Measurements from ENCODE around the gene HIPK2. TPM values are rescaled to one million over a fixed set of nuclear protein-coding genes. Genes with fewer than 3 reads are reported as not detected.

The HIPK2 gene
- polyA plus RNA-seq, 2 donors = 4.2 to 7.8 TPM

DNA sequence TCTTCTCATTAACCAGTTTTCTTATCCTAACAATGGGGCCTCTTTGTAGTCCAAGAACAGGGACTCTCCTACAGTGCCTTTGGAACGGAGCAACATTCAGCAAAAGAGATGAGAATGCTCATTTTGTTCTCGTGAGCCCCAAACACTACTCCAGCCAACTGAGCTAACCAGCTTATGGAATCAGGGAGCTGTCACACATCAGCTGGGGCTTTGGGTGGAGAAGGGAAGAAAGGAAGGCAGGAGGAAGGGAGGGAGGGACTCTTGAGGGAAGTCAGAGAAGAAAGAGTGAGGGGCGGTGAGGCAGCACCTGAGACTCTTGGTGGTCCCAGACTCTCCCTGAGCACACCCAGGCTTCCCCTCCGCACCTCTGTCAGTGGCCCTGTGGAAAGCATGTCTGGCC, 131.2 kb downstream of the HIPK2 start:
- H3K36me3 ChIP-seq (ENCODE audit: control insufficient read depth in 2 of 2, insufficient read depth in 2 of 2, low read length in 1 of 2) = peaks cover 0 to 9% of the 10 kb centered on the region in 2 donors
- no peak overlapping the region for H3K27ac ChIP-seq (ENCODE audit: low read depth in 2 of 2, low read length in 1 of 2)
- H3K27me3 ChIP-seq (ENCODE audit: control insufficient read depth in 1 of 2, insufficient read depth in 2 of 2, low read length in 2 of 2) = no peaks in the 10 kb centered on the region
- no peak overlapping the region for H3K4me3 ChIP-seq (ENCODE audit: low read depth in 1 of 2, low read length in 2 of 2)
- 89 to 93% methylated on average over 4 of the region's 4 CpGs for WGBS, 2 donors
- peaks cover 2 to 4% of the 10 kb centered on the region in 2 donors for H3K4me1 ChIP-seq (ENCODE audit: control insufficient read depth in 2 of 2, insufficient read depth in 2 of 2, low read length in 1 of 2)
- no peaks in the 10 kb centered on the region for H3K9me3 ChIP-seq (ENCODE audit: control insufficient read depth in 2 of 2, insufficient read depth in 1 of 2, low read depth in 1 of 2, low read length in 1 of 2)

DNA sequence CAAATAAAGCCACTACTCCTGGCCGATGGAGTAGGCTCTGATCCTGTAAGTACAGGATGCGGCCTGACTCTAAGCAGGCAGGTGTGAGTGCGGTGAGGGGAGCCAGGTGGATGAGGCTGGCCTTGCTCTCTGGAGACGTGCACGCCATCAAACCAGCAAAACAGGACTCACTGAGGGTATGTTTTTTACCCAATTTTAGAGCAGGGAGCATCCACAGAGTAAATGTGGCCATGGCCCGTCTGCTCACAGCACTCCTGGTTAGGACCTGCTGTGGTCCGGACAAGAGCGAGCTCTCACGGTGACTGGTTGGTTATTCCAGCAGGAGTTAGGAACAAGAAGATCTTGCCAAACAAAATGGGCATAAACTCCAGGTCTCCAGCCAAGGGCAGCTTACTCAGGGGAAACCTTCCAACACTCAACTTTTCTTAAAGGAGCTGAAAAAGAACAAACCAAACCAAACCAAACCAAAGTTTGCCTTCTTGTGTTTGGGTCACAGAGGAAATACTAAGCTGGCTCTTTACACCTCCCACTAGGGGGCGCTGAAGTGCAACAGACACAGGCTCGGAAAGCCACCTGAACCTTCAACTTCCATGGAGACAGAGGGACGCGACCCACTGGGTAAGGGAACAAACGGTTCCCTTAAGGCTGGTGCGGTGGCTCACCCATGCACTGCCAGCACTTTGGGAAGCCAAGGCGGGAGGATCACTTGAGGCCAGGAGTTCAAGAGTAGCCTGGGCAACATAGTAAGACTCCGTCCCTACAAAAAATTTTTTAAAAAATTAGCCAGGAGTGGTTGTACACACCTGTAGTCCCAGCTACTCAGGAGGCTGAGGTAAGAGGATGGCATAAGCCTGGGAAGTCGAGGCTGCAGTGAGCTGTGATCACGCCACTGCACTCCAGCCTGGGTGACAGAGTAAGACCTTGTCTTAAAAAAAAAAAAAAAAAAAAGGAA, 131.9 kb downstream of the HIPK2 start:
- peaks cover 0 to 2% of the 10 kb centered on the region in 2 donors for H3K4me1 ChIP-seq (ENCODE audit: control insufficient read depth in 2 of 2, insufficient read depth in 2 of 2, low read length in 1 of 2)
- H3K9me3 ChIP-seq (ENCODE audit: control insufficient read depth in 2 of 2, insufficient read depth in 1 of 2, low read depth in 1 of 2, low read length in 1 of 2) = no peaks in the 10 kb centered on the region
- WGBS, 2 donors = 56 to 57% methylated on average over 19 of the region's 19 CpGs
- H3K36me3 ChIP-seq (ENCODE audit: control insufficient read depth in 2 of 2, insufficient read depth in 2 of 2, low read length in 1 of 2) = peaks cover 0 to 9% of the 10 kb centered on the region in 2 donors
- no peaks in the 10 kb centered on the region for H3K27me3 ChIP-seq (ENCODE audit: control insufficient read depth in 1 of 2, insufficient read depth in 2 of 2, low read length in 2 of 2)
- H3K27ac ChIP-seq (ENCODE audit: low read depth in 2 of 2, low read length in 1 of 2) = no peak overlapping the region
- no peak overlapping the region for H3K4me3 ChIP-seq (ENCODE audit: low read depth in 1 of 2, low read length in 2 of 2)

DNA sequence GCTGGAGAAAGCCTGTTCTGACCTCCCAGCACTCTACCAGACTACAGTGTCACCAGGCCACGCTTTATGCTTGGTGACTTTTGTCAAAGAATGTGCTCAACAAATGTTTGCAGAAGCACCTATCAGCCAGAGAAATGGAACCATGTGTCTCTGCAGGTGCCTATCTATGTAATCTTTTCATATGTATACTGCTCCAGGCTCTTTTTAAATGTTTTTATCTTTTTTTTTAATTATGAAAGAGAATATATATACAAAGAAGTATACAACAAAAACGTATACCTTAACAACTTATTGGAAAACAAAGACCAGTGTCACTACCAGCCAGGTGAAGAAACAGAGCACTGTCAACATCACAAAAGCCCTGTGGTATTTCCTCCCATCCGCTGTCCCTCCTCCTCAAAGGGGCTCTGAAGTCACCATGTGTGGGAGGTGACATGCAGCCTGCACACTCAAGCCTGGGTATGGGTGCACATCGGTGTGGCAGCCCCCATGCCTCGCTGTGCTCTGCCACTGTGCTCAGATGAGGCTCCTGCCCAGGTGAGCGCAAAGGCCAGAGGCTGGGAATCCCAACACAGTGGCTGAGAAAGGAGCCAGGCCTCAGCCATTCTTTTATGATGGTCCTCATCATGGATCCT, 133.7 kb downstream of the HIPK2 start:
- Histone ChIP-seq H3K4me1 (ENCODE audit: control insufficient read depth in 2 of 2, insufficient read depth in 2 of 2, low read length in 1 of 2) (no peaks in the 10 kb centered on the region), H3K27ac (ENCODE audit: low read depth in 2 of 2, low read length in 1 of 2) (no peak overlapping the region), H3K9me3 (ENCODE audit: control insufficient read depth in 2 of 2, insufficient read depth in 1 of 2, low read depth in 1 of 2, low read length in 1 of 2) (no peaks in the 10 kb centered on the region), H3K4me3 (ENCODE audit: low read depth in 1 of 2, low read length in 2 of 2) (no peak overlapping the region), H3K36me3 (ENCODE audit: control insufficient read depth in 2 of 2, insufficient read depth in 2 of 2, low read length in 1 of 2) (peaks cover 0 to 11% of the 10 kb centered on the region in 2 donors), H3K27me3 (ENCODE audit: control insufficient read depth in 1 of 2, insufficient read depth in 2 of 2, low read length in 2 of 2) (no peaks in the 10 kb centered on the region)
- 83 to 84% methylated on average over 6 of the region's 6 CpGs for WGBS, 2 donors

DNA sequence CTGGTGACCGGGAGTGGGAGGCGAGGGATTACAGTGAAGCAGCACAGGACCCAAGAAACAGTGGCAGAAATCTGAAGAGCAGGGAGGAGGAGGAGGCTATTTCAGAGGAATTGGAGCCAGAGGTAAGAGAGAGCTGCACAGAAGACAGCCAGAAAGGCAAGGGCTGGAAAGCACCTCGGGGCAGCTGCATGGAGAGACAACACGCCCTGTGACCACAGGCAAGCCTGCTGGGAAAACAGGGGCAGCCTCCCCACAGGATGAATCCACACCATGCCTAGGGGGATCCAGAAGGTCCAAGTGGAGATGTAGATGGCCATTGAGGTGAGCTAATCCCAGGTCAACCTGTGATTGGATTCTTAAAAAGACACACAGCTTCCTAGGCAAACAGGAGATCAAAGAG, 135.5 kb downstream of the HIPK2 start:
- 80 to 83% methylated on average over 4 of the region's 4 CpGs for WGBS, 2 donors
- Histone ChIP-seq H3K27me3 (ENCODE audit: control insufficient read depth in 1 of 2, insufficient read depth in 2 of 2, low read length in 2 of 2) (no peaks in the 10 kb centered on the region), H3K36me3 (ENCODE audit: control insufficient read depth in 2 of 2, insufficient read depth in 2 of 2, low read length in 1 of 2) (peaks cover 0 to 11% of the 10 kb centered on the region in 2 donors), H3K9me3 (ENCODE audit: control insufficient read depth in 2 of 2, insufficient read depth in 1 of 2, low read depth in 1 of 2, low read length in 1 of 2) (no peaks in the 10 kb centered on the region), H3K4me3 (ENCODE audit: low read depth in 1 of 2, low read length in 2 of 2) (no peak overlapping the region), H3K4me1 (ENCODE audit: control insufficient read depth in 2 of 2, insufficient read depth in 2 of 2, low read length in 1 of 2) (no peaks in the 10 kb centered on the region), H3K27ac (ENCODE audit: low read depth in 2 of 2, low read length in 1 of 2) (no peak overlapping the region)

DNA sequence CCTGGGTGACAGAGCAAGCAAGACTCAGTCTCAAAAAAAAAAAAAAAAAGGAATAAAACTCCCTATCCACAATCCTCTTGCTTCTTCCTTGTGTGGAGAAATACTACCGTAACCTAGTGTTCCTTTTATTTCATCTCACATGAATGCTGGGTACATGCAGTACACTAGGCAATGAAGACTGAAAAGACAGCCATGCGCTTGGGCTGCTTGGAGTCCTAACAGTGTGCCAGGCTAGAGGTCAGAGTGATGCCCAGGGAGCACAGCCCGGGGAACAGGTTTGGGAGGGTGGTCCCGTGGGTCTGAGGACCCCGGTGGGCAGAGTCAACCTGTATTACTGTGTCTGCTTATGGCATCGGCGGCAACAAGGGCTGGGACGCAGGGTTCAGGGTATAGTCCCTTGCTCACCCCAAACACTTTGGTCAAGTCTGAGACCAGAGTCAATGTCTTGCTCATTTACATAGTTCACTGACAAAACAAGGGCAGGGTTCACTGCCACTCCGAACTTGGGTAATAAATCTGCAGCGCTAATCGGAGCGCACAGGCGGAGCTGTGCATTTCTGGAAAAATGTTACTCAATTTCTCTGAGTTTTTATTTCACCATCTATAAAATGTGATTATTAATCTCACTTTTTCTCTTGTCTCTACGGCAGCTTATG, 136.3 kb downstream of the HIPK2 start:
- no peak overlapping the region for H3K4me3 ChIP-seq (ENCODE audit: low read depth in 1 of 2, low read length in 2 of 2)
- no peaks in the 10 kb centered on the region for H3K4me1 ChIP-seq (ENCODE audit: control insufficient read depth in 2 of 2, insufficient read depth in 2 of 2, low read length in 1 of 2)
- peaks cover 0 to 11% of the 10 kb centered on the region in 2 donors for H3K36me3 ChIP-seq (ENCODE audit: control insufficient read depth in 2 of 2, insufficient read depth in 2 of 2, low read length in 1 of 2)
- no peaks in the 10 kb centered on the region for H3K27me3 ChIP-seq (ENCODE audit: control insufficient read depth in 1 of 2, insufficient read depth in 2 of 2, low read length in 2 of 2)
- no peaks in the 10 kb centered on the region for H3K9me3 ChIP-seq (ENCODE audit: control insufficient read depth in 2 of 2, insufficient read depth in 1 of 2, low read depth in 1 of 2, low read length in 1 of 2)
- 83 to 91% methylated on average over 14 of the region's 14 CpGs for WGBS, 2 donors
- no peak overlapping the region for H3K27ac ChIP-seq (ENCODE audit: low read depth in 2 of 2, low read length in 1 of 2)

DNA sequence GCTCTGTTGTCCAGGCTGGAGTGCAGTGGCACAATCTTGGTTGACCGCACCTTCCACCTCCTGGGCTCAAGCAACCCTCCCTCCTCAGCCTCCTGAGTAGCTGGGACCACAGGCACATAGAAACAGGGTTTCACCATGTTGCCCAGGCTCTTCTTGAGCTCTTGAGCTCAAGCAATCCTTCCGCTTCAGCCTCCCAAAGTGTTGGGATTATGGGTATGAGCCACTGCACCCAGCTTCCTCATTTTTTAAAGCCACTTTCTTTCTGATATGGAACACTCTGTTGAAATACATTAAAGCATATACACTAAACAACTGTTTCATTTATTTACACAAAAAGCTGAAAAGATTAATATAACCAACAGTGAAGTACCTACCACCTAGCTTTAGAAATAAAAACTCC, 137.1 kb downstream of the HIPK2 start:
- Histone ChIP-seq H3K4me3 (ENCODE audit: low read depth in 1 of 2, low read length in 2 of 2) (no peak overlapping the region), H3K27me3 (ENCODE audit: control insufficient read depth in 1 of 2, insufficient read depth in 2 of 2, low read length in 2 of 2) (no peaks in the 10 kb centered on the region), H3K36me3 (ENCODE audit: control insufficient read depth in 2 of 2, insufficient read depth in 2 of 2, low read length in 1 of 2) (peaks cover 0 to 14% of the 10 kb centered on the region in 2 donors), H3K9me3 (ENCODE audit: control insufficient read depth in 2 of 2, insufficient read depth in 1 of 2, low read depth in 1 of 2, low read length in 1 of 2) (no peaks in the 10 kb centered on the region), H3K4me1 (ENCODE audit: control insufficient read depth in 2 of 2, insufficient read depth in 2 of 2, low read length in 1 of 2) (no peaks in the 10 kb centered on the region), H3K27ac (ENCODE audit: low read depth in 2 of 2, low read length in 1 of 2) (no peak overlapping the region)
- 95 to 97% methylated on average over 2 of the region's 2 CpGs for WGBS, 2 donors

DNA sequence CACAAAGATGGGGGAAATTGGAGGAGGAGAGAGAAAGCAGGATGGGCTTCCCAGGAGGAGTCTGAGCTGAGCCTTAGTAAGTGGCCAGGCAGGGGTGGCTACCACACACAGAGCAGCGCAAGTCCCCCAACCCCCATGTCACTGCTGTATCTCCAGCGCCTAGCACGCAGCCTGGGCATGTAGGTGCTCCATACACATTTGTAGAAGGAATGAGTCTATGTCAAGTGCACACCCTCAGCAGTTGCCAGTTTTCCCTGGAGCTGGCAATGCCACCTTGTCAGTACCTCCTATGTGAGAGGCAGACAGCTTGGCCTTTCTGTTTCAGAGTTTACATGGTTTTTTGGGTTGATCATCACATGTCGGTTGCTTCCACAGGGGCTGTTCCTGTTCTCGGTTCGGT, 138.2 kb downstream of the HIPK2 start:
- H3K36me3 ChIP-seq (ENCODE audit: control insufficient read depth in 2 of 2, insufficient read depth in 2 of 2, low read length in 1 of 2) = peaks cover 0 to 13% of the 10 kb centered on the region in 2 donors
- H3K4me3 ChIP-seq (ENCODE audit: low read depth in 1 of 2, low read length in 2 of 2) = no peak overlapping the region
- H3K4me1 ChIP-seq (ENCODE audit: control insufficient read depth in 2 of 2, insufficient read depth in 2 of 2, low read length in 1 of 2) = no peaks in the 10 kb centered on the region
- H3K9me3 ChIP-seq (ENCODE audit: control insufficient read depth in 2 of 2, insufficient read depth in 1 of 2, low read depth in 1 of 2, low read length in 1 of 2) = no peaks in the 10 kb centered on the region
- no peaks in the 10 kb centered on the region for H3K27me3 ChIP-seq (ENCODE audit: control insufficient read depth in 1 of 2, insufficient read depth in 2 of 2, low read length in 2 of 2)
- 97 to 98% methylated on average over 6 of the region's 6 CpGs for WGBS, 2 donors
- no peak overlapping the region for H3K27ac ChIP-seq (ENCODE audit: low read depth in 2 of 2, low read length in 1 of 2)

DNA sequence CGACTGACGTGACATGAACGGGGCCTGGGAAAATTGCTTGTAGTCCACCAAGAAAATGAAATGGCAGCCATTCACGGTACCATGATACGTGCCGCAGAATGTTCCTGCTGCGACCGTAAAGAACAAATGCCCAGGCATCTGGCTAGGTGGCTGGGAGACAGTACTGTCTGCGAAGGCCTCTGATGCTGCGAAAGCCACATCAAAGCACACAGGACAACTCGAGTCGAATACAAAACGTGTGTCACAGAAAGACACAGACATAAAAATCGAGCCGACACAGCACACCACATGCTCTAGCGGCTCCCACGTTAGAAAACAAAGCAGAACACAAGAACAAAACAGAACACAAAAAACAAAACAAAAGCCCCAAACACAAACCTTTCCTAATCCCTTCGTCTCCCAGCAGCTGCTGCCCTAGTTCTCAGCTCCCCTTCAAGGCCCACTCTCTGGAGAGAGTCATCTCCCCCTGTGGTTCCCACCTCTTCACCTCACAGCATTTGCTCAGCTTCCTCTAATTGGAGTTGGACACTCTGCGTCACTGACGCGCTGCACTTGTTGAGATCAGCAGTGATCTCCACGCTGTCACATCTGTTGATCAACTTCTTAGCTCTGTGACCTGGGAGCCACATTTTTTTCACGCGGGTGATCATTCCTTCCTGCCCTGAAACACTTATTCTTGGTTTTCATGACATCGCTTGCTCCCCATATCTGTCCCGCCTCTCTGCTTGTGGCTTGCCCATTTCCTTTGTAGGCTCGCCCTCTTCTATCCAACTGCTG, 142.1 kb downstream of the HIPK2 start:
- H3K36me3 ChIP-seq (ENCODE audit: control insufficient read depth in 2 of 2, insufficient read depth in 2 of 2, low read length in 1 of 2) = peaks cover 0 to 11% of the 10 kb centered on the region in 2 donors
- no peaks in the 10 kb centered on the region for H3K27me3 ChIP-seq (ENCODE audit: control insufficient read depth in 1 of 2, insufficient read depth in 2 of 2, low read length in 2 of 2)
- H3K9me3 ChIP-seq (ENCODE audit: control insufficient read depth in 2 of 2, insufficient read depth in 1 of 2, low read depth in 1 of 2, low read length in 1 of 2) = no peaks in the 10 kb centered on the region
- no peak overlapping the region for H3K27ac ChIP-seq (ENCODE audit: low read depth in 2 of 2, low read length in 1 of 2)
- no peaks in the 10 kb centered on the region for H3K4me1 ChIP-seq (ENCODE audit: control insufficient read depth in 2 of 2, insufficient read depth in 2 of 2, low read length in 1 of 2)
- no peak overlapping the region for H3K4me3 ChIP-seq (ENCODE audit: low read depth in 1 of 2, low read length in 2 of 2)
- WGBS, 2 donors = 86% methylated on average over 27 of the region's 27 CpGs

DNA sequence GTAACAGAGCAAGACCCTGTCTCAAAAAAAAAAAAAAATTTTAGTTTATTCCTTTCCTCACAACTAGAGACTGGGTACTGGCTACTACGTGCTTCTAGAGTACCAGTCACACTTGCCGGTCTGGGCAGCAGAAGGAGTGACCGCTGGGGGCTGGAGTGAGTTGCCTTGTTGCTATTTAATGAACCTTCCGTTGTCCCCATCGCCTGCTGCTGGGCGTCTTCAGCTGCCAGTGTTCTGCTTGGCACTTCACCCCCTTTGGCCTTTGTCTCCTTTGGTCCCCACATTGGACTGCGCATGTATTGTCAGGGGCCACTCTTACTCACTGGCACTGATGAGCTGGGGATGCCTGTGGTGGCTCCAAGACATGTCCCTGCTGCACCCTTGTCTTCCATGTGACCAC, 143.7 kb downstream of the HIPK2 start:
- peaks cover under 1 to 16% of the 10 kb centered on the region in 2 donors for H3K36me3 ChIP-seq (ENCODE audit: control insufficient read depth in 2 of 2, insufficient read depth in 2 of 2, low read length in 1 of 2)

More for the DNA sequence above, 143.7 kb downstream of the HIPK2 start:
- H3K9me3 ChIP-seq (ENCODE audit: control insufficient read depth in 2 of 2, insufficient read depth in 1 of 2, low read depth in 1 of 2, low read length in 1 of 2) = no peaks in the 10 kb centered on the region
- H3K27me3 ChIP-seq (ENCODE audit: control insufficient read depth in 1 of 2, insufficient read depth in 2 of 2, low read length in 2 of 2) = no peaks in the 10 kb centered on the region
- WGBS, 2 donors = 92 to 96% methylated on average over 7 of the region's 7 CpGs
- H3K4me1 ChIP-seq (ENCODE audit: control insufficient read depth in 2 of 2, insufficient read depth in 2 of 2, low read length in 1 of 2) = no peaks in the 10 kb centered on the region
- H3K27ac ChIP-seq (ENCODE audit: low read depth in 2 of 2, low read length in 1 of 2) = no peak overlapping the region
- H3K4me3 ChIP-seq (ENCODE audit: low read depth in 1 of 2, low read length in 2 of 2) = no peak overlapping the region

Measured in esophagus (tissue), 2 donors.